ENCODE data around the gene CREBRF.
A peak's percentile ranks its signal among the peaks of the same experiment; 100 is the strongest.
"Not testable (repeated sequence)": the region's sequence is repeated elsewhere in the genome, so short reads cannot be mapped to it uniquely, and the experiment has no call there.

CREBRF gene

GRCh38 chr5:173091981-173092380, 35.8 kb downstream of the CREBRF start:
- no peak for DNase-seq

- no peak for DNase-seq
Observed at GRCh38 chr5:173093606-173094005, 37.5 kb downstream of the CREBRF start.

- DNase-seq, result no peak
Observed at GRCh38 chr5:173094012-173094661, 38.0 kb downstream of the CREBRF start.

GRCh38 chr5:173098787-173099186, 42.6 kb downstream of the CREBRF start:
- DNase-seq, result no peak

- DNase-seq, result no peak
Observed at GRCh38 chr5:173099461-173099860, 43.3 kb downstream of the CREBRF start.

- no peak for DNase-seq
Observed at GRCh38 chr5:173101245-173101644, 45.1 kb downstream of the CREBRF start.

- DNase-seq, result no peak
Observed at GRCh38 chr5:173103411-173103810, 47.3 kb downstream of the CREBRF start.

- peak; percentile 3 for DNase-seq
Observed at GRCh38 chr5:173108914-173109313, 52.8 kb downstream of the CREBRF start.

- DNase-seq, result no peak
Observed at GRCh38 chr5:173114536-173114935, 58.4 kb downstream of the CREBRF start.

- no peak for DNase-seq
Observed at GRCh38 chr5:173119719-173120118, 63.6 kb downstream of the CREBRF start.

GRCh38 chr5:173123416-173123815, 67.3 kb downstream of the CREBRF start:
- no peak for DNase-seq

- DNase-seq, result not testable (repeated sequence)
Observed at GRCh38 chr5:173132166-173132565, 76.0 kb downstream of the CREBRF start.

- DNase-seq, result no peak
Observed at GRCh38 chr5:173138707-173139106, 82.6 kb downstream of the CREBRF start.

GRCh38 chr5:173139631-173140030, 83.5 kb downstream of the CREBRF start:
- no peak for DNase-seq

GRCh38 chr5:173140769-173141168, 84.6 kb downstream of the CREBRF start:
- no peak for DNase-seq

GRCh38 chr5:173143567-173143966, 87.4 kb downstream of the CREBRF start:
- no peak for DNase-seq

GRCh38 chr5:173144200-173145176, 88.3 kb downstream of the CREBRF start, which contains the start of gene BNIP1:
BNIP1 (plus strand) TSS chr5:173144531; CDS start chr5:173144546, 15 bp downstream.
- DNase-seq, result peak; percentile 97

- no peak for DNase-seq
Observed at GRCh38 chr5:173148354-173148753, 92.2 kb downstream of the CREBRF start.

GRCh38 chr5:173152547-173152946, 96.4 kb downstream of the CREBRF start:
- DNase-seq, result no peak

GRCh38 chr5:173153842-173154241, 97.7 kb downstream of the CREBRF start:
- no peak for DNase-seq

GRCh38 chr5:173154619-173155018, 98.5 kb downstream of the CREBRF start:
- DNase-seq, result not testable (repeated sequence)

- DNase-seq, result no peak
Observed at GRCh38 chr5:173155912-173156311, 99.8 kb downstream of the CREBRF start.

GRCh38 chr5:173158366-173158765, 102.2 kb downstream of the CREBRF start:
- no peak for DNase-seq

- no peak for DNase-seq
Observed at GRCh38 chr5:173159256-173159655, 103.1 kb downstream of the CREBRF start.

Data from activated CD4-positive, alpha-beta T cell treated with anti-CD3 and anti-CD28 coated beads, Interleukin-2, Interleukin-6, amounts not matched to agents 100 ng/mL and 50 ng/mL, durations not matched to agents 16 hours and 8 hours (primary cell).